GM19025 (cell line): ENCODE results near the gene SNX13.

Source experiments
- ATAC-seq: cut with Tn5 transposase; IDR thresholded peaks from one replicate; pipeline ENCODE4 v1.9.1; 2021; ENCODE audit warnings: mild to moderate bottlenecking, low read depth, moderate library complexity; ENCODE audit not compliant: unreplicated experiment

SNX13 gene

DNA sequence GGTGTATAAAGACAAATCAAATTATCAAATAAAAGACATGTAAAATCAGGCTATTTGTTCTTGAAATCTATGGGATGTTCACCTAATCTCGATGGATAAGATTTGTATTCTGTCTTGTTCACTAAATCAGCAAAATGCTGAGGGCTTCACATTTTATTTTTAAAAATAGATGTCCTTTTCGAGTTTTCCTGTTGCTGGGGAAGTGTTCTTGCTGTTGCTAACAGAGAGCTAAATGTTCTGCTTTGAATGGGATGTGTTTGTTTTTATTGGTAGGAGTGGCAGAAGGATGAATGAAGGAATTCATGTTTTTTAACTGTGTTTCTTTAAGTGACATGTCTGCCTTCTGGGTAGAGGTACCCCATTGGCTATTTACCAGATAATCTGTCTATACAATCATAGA, 7.3 kb upstream of the SNX13 start:
- no peak for ATAC-seq

DNA sequence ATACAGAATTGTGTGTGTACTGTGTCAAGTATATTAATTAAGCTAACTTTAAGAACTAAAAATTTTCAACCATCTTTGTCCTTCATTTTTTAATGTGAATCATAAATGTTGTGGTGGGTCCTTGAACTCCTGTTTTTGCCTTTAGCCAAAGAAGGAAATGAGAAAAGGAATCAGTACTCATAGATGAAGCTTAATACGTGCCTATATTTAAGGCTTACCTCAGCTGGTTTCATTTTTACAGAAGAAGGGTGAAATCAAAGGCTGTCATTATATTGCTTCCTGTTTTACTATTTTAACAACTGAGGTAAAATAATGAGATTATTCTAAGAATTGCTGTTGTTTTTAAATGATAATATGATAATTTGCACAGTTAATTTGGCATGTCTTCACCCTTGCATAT, 6.3 kb upstream of the SNX13 start:
- peak; percentile 59 for ATAC-seq

DNA sequence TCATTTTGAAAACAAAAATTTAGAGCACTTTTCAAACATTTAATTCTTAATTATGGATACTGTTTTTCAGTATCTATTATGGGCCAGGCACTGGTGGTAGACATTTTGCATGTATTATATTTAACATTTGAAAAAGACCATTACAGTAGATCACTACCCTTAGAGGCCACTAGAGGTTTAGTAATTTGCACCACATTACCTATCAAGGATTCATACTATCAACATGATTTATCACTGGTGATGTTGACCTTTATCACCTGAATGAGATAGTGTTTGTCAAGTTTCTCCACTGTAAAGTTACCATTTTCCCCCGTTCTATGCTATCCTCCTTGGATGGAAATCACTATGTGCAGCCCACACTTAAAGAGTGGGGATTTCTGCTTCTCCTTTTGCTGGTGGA, 4.4 kb upstream of the SNX13 start:
- no peak for ATAC-seq

DNA sequence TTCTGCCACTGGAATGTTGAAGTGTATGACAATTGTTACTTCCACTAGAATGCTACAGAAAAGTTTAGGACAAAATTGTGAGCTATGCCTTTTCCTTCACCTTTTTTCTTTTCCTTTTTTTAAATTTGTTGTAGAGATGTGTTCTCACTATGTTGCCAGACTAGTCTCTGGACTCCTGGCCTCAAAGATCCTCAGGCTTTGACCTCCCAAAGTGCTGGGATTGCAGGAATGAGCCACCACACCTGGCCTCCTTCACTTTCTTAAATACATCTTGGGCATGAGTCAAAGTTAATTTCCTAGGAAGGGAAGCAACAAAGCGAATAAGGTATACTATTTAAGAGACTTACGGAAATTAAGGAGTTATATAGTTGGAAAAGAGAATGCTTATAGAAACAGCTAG, 2.7 kb upstream of the SNX13 start:
- ATAC-seq = no peak

DNA sequence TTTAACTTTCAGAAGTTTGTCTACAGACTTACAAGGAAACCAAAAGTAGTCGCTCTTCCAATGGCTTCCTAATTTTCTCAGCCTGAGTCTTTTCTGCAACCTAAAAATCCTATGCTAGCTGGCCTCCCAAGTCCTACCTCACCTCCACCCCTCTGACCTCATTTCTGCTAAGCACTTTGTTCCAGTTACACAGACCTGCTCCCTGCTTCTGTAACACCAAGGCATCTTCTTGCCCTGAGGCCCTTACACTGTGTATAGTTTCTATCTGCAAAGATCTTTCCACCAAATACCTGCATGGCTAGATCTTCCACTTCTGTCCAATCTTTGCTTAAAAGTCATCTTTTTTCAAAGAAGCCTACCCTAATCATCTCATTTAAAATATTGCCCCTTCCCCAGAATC, 1.9 kb upstream of the SNX13 start:
- no peak for ATAC-seq

DNA sequence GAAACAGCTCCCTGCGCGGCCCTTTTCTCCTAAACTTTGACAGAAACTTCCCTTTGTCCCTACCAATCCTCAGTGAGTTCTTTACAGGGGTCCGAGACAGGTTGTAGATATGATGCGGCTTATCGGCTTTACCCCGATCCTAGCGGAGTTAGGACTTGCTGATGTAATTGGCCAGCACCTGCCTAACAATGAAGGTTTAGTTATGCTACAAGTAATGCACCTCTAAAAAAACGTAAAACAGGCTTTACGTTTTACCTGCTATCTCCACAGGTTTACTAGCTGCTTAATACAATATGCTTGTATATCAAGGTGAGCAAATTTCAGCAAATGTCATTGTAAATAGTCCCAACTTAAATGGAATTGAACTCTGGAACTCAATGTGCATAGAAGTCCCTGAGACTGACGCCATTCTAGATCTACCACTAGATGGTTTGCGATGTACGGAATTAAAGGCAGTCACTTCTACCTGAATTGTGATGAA, 697 bp upstream of the SNX13 start:
- ATAC-seq = no peak

DNA sequence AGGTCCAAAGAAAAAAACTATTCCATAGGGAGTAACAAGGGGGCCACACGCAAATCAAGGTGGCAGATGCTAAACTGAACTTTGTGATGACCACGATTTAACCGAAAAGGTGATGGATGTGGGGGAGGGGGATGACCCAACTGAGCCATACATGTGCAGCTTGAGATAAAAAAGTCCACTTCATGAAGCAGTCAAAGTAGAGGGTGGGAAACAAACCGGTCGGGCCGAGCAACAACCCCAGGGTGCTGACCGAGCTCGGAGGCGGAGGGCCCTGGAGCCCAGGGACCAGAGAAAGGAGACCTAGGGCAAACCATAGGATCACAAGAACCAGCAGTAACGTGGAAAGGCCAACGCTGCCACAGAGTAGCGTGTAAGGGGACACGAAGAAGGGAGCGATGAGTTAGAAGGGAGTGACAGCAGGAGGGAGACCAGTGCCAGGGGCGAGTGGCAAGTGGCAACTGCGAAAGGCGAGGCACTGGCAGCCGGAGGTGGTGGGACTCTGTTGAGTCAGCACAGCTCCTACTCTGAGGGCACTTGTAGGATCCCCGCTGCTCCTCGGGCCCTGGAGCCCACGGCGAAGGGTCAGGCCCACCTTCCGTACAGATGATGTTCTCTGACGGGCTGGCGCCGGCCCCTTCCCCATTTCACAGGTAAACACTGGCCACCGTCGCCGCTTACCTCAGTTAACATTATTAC, 540 bp downstream of the SNX13 start:
- ATAC-seq = peak; percentile 32

DNA sequence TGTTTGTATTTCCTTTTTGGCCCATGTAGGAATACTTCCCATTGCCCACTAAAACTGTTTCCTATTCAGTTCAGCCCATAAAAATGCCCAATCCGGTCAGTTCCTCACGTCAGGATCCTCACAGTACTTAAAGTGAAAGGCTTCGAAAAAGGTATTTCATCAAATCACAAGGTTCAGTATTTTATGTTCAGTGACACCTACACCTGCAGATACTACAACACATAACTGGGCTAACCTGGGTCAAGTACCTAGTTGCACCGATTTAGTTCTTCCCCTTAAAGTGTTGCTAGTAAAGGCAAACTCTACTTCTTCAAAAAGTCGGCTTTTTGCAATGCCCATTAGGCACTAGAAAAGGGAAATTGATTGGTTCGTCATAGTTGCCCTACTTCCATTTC, 1.1 kb downstream of the SNX13 start:
- ATAC-seq = no peak

DNA sequence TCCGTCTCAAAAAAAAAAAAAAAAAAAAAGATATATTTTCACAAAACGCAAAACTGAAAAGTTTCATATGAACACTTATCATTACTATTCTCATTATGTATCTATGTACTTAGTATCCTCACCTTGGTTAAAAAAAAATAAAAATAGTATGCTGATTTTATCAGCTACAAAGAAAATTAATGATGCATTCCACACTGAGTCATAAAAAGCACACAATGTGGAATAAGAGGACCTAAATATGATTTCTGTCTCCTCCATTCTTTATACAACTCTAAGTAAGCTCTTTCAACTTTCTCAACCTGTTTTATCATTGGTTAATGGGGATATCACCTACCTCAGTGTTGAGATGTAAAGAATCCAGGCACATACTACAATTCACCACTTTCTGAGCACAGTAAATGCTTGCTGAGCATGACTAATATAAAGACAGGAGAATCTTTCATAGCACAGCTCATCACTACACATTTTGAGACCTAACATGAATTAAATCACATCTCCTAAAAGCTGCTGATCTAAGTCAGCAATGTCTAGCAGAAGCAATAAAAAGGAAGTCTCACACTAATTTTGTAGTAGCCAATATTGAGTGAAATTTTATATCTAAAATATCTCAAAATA, 2.7 kb downstream of the SNX13 start:
- ATAC-seq = no peak

DNA sequence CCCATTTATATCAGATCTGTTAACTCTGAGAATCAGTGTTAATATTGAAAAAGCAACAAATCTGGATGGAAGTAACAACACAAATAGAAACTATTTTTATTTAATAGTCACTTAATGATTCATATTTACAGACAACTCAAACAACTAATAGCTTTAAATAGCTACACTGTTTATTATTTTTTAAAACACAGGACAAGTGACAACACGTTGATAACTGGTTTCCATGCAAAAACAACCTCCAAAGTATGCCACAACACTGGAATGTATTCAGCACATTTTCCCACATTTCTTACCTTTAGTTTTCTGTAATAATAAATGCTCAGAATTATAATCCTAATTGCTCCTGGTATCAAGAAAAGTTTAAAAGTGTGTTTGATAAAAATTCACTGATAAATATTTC, 4.0 kb downstream of the SNX13 start:
- ATAC-seq = no peak

DNA sequence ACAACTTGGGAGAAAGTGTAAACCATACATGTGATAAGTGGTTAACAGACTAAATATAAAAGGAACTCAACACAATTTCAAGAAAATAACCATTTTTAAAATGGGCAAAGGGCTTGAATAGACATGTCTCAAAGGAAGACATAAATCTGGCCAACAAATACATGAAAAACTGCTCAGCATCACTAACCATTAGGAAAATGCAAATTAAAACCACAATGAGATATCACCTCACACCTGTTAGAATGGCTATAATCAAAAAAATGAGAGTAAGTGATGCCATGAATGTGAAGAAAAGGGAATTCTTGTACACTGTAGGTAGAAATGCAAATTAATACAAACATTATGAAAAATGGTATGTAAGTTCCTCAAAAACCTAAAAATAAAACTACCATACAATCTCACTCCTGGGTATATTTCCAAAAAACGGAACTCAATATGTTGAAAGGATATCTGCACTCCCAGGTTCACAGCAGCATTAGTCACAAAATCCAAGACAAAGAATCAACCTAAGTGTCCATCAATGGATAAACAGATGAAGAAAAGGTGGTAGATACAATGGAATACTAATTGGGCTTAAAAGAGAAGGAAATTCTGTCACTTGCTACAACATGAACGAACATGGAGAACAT, 5.6 kb downstream of the SNX13 start:
- no peak for ATAC-seq

DNA sequence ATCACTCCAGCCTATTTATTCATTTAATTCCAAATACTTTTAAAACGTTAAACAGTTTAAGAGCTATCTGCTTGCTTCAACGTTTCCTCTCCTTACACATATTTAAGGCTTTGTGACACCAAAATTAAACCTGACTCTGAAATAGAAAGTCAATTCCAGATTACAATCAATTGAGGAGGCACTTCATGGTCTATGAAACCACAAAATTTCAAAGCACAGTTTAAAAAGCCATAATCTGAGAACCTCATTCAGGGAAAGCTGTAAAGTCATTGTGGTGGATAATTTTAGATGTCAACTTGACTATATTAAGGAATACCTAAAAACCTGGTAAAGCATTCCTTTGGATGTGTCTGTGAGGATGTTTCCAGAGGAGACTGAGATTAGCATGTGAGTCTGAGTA, 6.2 kb downstream of the SNX13 start:
- no peak for ATAC-seq

DNA sequence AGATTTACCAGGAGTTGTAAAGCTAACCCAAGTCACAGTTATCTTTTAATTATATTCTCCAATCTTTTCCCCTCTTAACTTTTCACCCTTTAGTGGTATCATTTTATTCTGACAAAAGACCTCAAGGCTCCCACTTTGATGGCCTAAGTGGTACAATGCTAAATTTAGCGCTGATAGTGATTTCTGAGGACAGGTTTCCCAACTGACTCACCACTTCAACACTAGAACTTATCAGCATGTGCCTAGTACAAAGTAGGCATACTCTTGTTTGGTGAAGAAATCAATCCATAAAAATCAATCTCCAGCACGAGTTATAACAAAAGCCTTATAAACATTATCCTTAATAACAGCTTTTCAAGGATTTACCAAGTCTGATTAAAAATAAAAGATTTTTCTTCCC, 7.5 kb downstream of the SNX13 start:
- ATAC-seq = no peak

DNA sequence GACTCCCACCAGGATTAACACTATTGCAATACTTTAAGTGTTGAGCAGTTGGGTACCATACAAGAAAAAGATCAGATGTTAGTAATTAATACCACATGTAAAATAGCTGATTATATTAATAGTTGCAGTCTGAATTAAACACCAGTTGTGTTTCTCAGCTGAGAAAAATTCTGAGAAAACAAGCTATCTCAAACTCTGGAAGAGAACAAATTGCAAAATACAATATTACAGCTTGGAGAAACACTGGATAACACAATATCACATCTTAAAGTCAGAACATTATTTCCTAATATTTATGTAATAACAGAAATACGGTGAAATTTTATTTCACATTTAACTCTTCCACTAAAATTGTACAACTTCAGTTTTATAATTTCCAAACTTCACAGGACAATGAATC, 9.2 kb downstream of the SNX13 start:
- ATAC-seq = no peak

DNA sequence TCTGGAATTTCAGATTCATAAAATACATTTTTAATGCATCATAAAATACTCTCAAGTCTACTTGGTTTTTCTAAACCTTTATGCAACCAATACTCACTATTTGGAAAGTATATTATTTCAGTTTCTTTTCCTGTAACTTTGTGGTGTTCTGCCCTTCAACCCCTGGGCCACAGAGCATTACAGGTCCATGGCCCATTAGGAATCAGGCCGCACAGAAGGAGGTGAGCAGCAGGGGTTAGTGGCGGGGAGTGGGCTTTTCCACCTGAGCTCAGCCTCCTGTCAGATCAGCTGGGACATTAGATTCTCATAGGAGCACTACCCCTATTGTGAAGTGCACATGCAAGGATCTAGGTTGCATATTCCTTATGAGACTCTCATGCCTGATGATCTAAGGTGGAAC, 9.7 kb downstream of the SNX13 start:
- no peak for ATAC-seq

DNA sequence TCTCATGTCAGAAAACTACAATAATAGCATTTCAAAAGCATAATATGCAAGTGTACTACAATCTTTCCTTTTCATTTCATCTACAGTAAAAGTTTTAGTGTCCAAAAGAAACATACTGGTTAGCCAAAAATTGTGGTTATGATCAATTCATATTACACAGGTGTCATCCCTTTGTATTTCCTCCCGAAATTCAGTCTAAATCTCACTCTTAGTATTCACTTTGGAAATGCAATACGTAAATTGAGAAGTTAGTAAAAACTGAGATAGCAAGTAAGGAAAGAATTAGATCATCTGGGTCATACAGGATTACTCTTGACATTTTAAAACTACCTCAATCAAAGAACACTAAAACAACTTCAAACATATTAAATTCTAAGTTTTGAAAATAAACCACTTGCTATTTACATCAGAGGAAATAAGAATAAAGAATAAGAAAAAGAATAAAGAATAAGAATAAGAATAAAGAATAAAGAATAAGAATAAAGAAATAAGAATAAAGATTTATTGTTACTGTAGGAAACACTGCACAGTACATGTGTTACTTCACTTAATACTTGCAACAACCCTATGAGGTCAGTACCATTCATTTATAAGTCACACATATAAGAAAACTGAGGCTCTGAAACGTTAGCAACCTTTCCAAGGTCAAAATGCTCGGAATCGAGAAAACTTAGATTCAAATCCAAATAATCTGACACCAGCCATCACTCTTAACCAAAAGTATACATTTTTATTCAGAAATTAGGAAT, 10.5 kb downstream of the SNX13 start:
- no peak for ATAC-seq

DNA sequence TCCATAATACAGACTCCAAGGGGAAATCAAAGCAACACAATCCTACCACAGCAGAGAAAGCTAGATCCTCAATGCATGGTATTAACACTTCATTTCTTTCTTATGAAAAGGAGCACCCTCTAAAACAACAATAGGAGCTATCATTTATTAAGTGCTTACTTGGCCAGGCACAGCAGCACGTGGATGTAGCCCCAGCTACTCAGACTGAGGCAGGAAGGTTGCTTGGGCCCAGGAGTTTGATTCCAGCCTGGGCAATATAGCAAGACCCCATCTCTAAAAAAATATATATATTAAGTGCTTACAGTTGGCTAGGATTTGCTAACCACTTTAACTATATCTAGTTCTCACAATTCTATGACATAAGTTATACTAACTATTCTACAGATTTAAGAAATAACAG, 12.2 kb downstream of the SNX13 start:
- no peak for ATAC-seq

DNA sequence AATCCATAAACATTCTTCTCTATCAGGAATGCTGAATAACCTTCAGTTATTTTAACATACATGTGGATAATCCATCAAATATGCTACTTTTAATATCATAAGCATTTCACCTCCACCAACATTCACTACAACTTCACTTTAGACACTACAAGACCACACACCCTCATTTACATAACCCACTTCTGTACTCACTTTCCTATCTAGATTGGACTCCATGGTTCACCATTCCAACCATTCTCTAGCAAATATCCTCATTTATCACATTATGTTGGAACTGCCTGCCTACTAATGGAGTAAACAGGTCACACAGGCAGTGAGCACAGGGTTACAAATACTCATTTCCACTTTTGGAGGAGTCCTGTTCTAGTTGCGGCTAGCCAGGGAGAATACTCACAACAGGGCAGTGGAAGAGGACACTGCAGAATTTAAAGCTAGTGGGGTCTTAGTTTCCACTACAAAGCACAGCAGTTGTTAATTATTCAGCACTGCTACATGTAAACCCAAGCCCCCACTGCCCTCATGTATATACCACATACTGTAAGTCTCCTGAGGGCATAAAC, 18.4 kb downstream of the SNX13 start:
- no peak for ATAC-seq

DNA sequence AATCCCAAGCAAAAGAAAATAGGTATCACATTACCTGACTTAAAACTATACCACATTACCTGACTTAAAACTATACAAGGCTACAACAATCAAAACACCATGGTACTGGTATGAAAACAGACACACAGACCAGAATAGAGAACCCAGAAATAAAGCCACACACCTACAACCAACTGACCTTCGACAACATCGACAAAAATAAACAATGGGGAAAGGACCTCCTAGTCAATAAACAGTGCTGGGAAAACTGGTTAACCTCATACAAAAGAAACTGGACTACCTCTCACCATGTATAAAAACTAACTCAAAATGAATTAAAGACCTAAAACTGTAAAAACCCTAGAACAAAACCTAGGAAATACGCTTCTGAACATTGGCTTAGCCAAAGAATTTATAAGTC, 22.5 kb downstream of the SNX13 start:
- ATAC-seq = no peak

DNA sequence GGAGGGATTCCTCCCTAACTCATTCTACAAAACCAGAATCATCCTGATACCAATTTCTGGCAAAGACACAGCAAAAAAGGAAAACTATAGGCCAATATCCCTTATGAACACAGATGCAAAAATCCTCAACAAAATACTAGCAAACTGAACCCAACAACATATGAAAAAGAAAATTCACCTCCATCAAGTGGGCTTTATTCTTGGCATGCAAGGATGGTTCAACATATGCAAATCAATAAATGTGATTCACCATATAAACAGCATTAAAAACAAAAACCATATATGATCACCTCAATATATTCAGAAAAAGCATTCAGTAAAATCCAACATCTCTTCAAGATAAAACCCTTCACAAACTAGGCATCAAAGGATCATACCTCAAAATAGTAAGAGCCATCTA, 23.5 kb downstream of the SNX13 start:
- no peak for ATAC-seq

DNA sequence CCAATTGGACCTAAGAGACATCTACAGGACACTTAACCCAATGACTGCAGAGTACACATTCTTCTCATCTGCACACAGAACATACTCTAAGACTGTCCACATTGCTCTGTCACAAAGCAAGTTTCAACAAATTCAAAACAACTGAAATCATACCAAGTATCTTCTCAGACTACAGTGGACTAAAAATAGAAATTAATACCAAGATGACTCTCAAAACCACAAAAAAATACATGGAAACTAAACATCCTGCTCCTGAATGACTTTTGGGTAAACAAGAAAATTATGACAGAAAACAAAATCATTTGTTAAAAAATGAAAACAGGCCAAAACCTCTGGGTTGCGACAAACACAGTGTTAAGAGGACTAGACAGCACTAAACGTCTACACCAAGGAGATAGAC, 24.5 kb downstream of the SNX13 start:
- no peak for ATAC-seq
